Muscle of arm (tissue), 12 donors: ENCODE data around the gene OR52E1. TPM values are rescaled to one million over a fixed set of nuclear protein-coding genes. Genes with fewer than 3 reads are reported as not detected.

ENCODE experiments used
- DNase-seq: peaks from one replicate; pipeline ENCODE4 v3.0.0-alpha.2; 2013
- polyA plus RNA-seq, 12 donors: library from polyadenylated mRNA; unstranded; fragments of 120-200 nt; gene quantifications; one replicate each; pipeline ENCODE4 v1.2.1, GENCODE V29; 2013; ENCODE audit not compliant: insufficient read length in 12 of 12

OR52E1 gene
- polyA plus RNA-seq, 12 donors, result not detected

- DNase-seq, result no peak
These were observed 46.0 kb downstream of the OR52E1 start for GRCh38 chr11:5115339-5115738.

GRCh38 chr11:5117588-5117987, 48.2 kb downstream of the OR52E1 start:
- no peak for DNase-seq

GRCh38 chr11:5118893-5119292, 49.5 kb downstream of the OR52E1 start:
- no peak for DNase-seq

Other genes with a start within 250 kb of the OR52E1 start
- not detected for gene OR51F2, start 248.3 kb upstream of the OR52E1 start, polyA plus RNA-seq
- gene OR51S1, start 220.4 kb upstream of the OR52E1 start, polyA plus RNA-seq, result not detected
- not detected for gene OR51T1, start 187.7 kb upstream of the OR52E1 start, polyA plus RNA-seq
- not detected for gene OR51A7, start 165.8 kb upstream of the OR52E1 start, polyA plus RNA-seq
- not detected for gene OR51G2, start 150.2 kb upstream of the OR52E1 start, polyA plus RNA-seq
- gene OR51G1, start 145.2 kb upstream of the OR52E1 start, polyA plus RNA-seq, result not detected
- not detected for gene OR51A4, start 122.0 kb upstream of the OR52E1 start, polyA plus RNA-seq
- not detected for gene OR51A2, start 113.9 kb upstream of the OR52E1 start, polyA plus RNA-seq
- gene OR51L1, start 74.7 kb upstream of the OR52E1 start, polyA plus RNA-seq, result under 1 TPM in 2 of 12 donors, not detected in 10; 0.03 TPM
- gene OR52J3, start 23.0 kb upstream of the OR52E1 start, polyA plus RNA-seq, result not detected
- not detected for gene OR52E2, start 9.9 kb upstream of the OR52E1 start, polyA plus RNA-seq
- gene OR52A5, start 68.8 kb downstream of the OR52E1 start, polyA plus RNA-seq, result not detected
- under 1 TPM in 6 of 12 donors, not detected in 6; 0.01 to 0.03 (median 0.02) TPM for gene OR52A1, start 85.2 kb downstream of the OR52E1 start, polyA plus RNA-seq
- not detected for gene OR51V1, start 131.1 kb downstream of the OR52E1 start, polyA plus RNA-seq
- gene HBB, start 157.5 kb downstream of the OR52E1 start, polyA plus RNA-seq, result 1,000 to 10,000 TPM in 2 of 12 donors, 100 to 1,000 TPM in 9, not detected in 1; 100 to 1,375 (median 373) TPM
- under 1 TPM in 7 of 12 donors, not detected in 5; 0.25 to 0.80 (median 0.38) TPM for gene HBD, start 164.9 kb downstream of the OR52E1 start, polyA plus RNA-seq
- gene HBG1, start 180.3 kb downstream of the OR52E1 start, polyA plus RNA-seq, result 1,000 to 10,000 TPM in 2 of 12 donors, 100 to 1,000 TPM in 3, 10 to 100 TPM in 2, 1 to 10 TPM in 4, not detected in 1; 4.2 to 8,722 (median 70.4) TPM
- gene HBG2, start 185.2 kb downstream of the OR52E1 start, polyA plus RNA-seq, result over 10,000 TPM in 2 of 12 donors, 1,000 to 10,000 TPM in 9, 100 to 1,000 TPM in 1; 964 to 18,217 (median 4,493) TPM
- 10 to 100 TPM in 7 of 12 donors, 1 to 10 TPM in 4, not detected in 1; 1.4 to 85.4 (median 19.9) TPM for gene HBE1, start 200.4 kb downstream of the OR52E1 start, polyA plus RNA-seq
- under 1 TPM in 1 of 12 donors, not detected in 11; 0.33 TPM for gene OR51B4, start 232.4 kb downstream of the OR52E1 start, polyA plus RNA-seq